K562 (cell line): ENCODE results near the gene TMEM121B. TPM values are rescaled to one million over a fixed set of nuclear protein-coding genes. Genes with fewer than 3 reads are reported as not detected.
A peak's percentile ranks its signal among the peaks of the same experiment; 100 is the strongest.

Experiments used
- ATAC-seq: fragments of 200-7000 bp; cut with Tn5 transposase; 3 replicates; pipeline ENCODE4 v1.9.1; 2020; ENCODE audit warnings: moderate library complexity
- BruUV-seq: library from RNA; stranded (reverse); fragments of 400-500 nt; replicated peaks from 2 replicates; lab custom pipeline; 2021; lab: Mats Ljungman, UMichigan
- CTCF ChIA-PET: fragments of 300-600 bp; formaldehyde crosslinking; extraction: SDS; loops from one replicate; lab custom pipeline; 2021; ENCODE audit warnings: low intra/inter-chr PET ratio; lab: Yijun Ruan, JAX
- POLR2A ChIA-PET: fragments of 300-600, 350-650 bp; sonication (Branson Sonifier 250); formaldehyde crosslinking; extraction: SDS; loops from one replicate; lab custom pipeline; 2021; ENCODE audit warnings: antibody characterized with exemption, inconsistent platforms; lab: Yijun Ruan, JAX
- DNase-seq, 4 experiments: peaks; one replicate each; pipeline versions ENCODE4 v3.0.0 to v3.0.0-alpha.2; 2011 to 2018; ENCODE audit warnings: low spot score in 3 of 4, mixed read lengths in 3 of 4; ENCODE audit errors: extremely low read depth in 1 of 4
- FAIRE-seq: peaks from 2 replicates; lab custom pipeline; 2011; peaks lifted over from hg19 to GRCh38; lab: Jason Lieb, UNC
- H2AFZ ChIP-seq: 2 replicates; pipeline ENCODE4 v1.6.0; 2011; ENCODE audit warnings: low read depth, low read length, control low read depth, inconsistent platforms
- H3K27ac ChIP-seq: fragments of 200-600 bp; 3 replicates; pipeline ENCODE4 v1.8.0; 2011; ENCODE audit warnings: low read depth, mild to moderate bottlenecking, control low read depth, inconsistent platforms, low read length, moderate library complexity, mixed read lengths; ENCODE audit errors: extremely low read depth
- H3K27me3 ChIP-seq, 2 experiments: fragments of 300-600 bp in 1 of 2; 2 replicates in 1 of 2; 3 replicates in 1 of 2; pipeline versions ENCODE4 v1.6.0 to v1.8.0; 2011; ENCODE audit warnings: inconsistent platforms in 2 of 2, low read length in 2 of 2, mild to moderate bottlenecking in 1 of 2, mixed read lengths in 1 of 2, moderate library complexity in 1 of 2; ENCODE audit not compliant: control insufficient read depth in 2 of 2, insufficient read depth in 2 of 2
- H3K36me3 ChIP-seq: fragments of 300-600 bp; 3 replicates; pipeline ENCODE4 v1.8.0; 2011; ENCODE audit warnings: mild to moderate bottlenecking, low read length, inconsistent platforms; ENCODE audit not compliant: control insufficient read depth, insufficient read depth
- H3K4me1 ChIP-seq, 2 experiments: fragments of 200-600 bp in 1 of 2; replicated peaks in 1 of 2; 2 replicates in 1 of 2; 3 replicates in 1 of 2; pipeline versions ENCODE4 v1.5.1 to v1.8.0; 2011; ENCODE audit warnings: inconsistent platforms in 2 of 2, low read length in 2 of 2, mild to moderate bottlenecking in 1 of 2, mixed read lengths in 1 of 2, moderate library complexity in 1 of 2; ENCODE audit not compliant: control insufficient read depth in 2 of 2, insufficient read depth in 2 of 2
- H3K4me2 ChIP-seq: 2 replicates; pipeline ENCODE4 v1.6.1; 2011; ENCODE audit warnings: low read length, control low read depth, inconsistent platforms, mixed read lengths; ENCODE audit not compliant: insufficient read depth
- H3K4me3 ChIP-seq: fragments of 200-600 bp; sonication (generic), shearing (Covaris generic); 2 replicates; pipeline ENCODE4 v1.5.1; 2016; ENCODE audit warnings: control low read depth, inconsistent platforms
- H3K79me2 ChIP-seq: fragments of 200-600 bp; 3 replicates; pipeline ENCODE4 v1.8.0; 2011; ENCODE audit warnings: low read length, inconsistent platforms; ENCODE audit not compliant: control insufficient read depth, insufficient read depth
- H3K9ac ChIP-seq, 2 experiments: 2 replicates each; pipeline versions ENCODE4 v1.6.0 to v1.6.1; 2011; ENCODE audit warnings: low read depth in 2 of 2, low read length in 2 of 2, control low read depth in 1 of 2, inconsistent platforms in 1 of 2, mild to moderate bottlenecking in 1 of 2, mixed read lengths in 1 of 2; ENCODE audit not compliant: insufficient read depth in 1 of 2
- H3K9me1 ChIP-seq: one replicate; pipeline ENCODE4 v1.6.0; 2011; ENCODE audit warnings: inconsistent platforms, mild to moderate bottlenecking, low read length, moderate library complexity; ENCODE audit not compliant: control insufficient read depth, insufficient read depth
- H3K9me3 ChIP-seq: replicated peaks from 2 replicates; pipeline ENCODE4 v1.5.1; 2011; ENCODE audit warnings: low read depth, low read length, inconsistent platforms; ENCODE audit not compliant: control insufficient read depth, insufficient read depth
- H4K20me1 ChIP-seq: replicated peaks from 2 replicates; pipeline ENCODE4 v1.6.1; 2011; ENCODE audit warnings: low read length, inconsistent platforms, mixed read lengths; ENCODE audit not compliant: control insufficient read depth, insufficient read depth
- BRF1 ChIP-seq: IDR thresholded peaks from 3 replicates; pipeline ENCODE4 v1.6.1; 2011; ENCODE audit warnings: borderline replicate concordance, mild to moderate bottlenecking; ENCODE audit not compliant: insufficient read length; ENCODE audit errors: extremely low read depth
- CBFA2T2 ChIP-seq: fragments of 450-650 bp; conservative IDR thresholded peaks from 2 replicates; pipeline ENCODE4 v1.6.1; 2017; ENCODE audit warnings: mild to moderate bottlenecking
- CCAR2 ChIP-seq: fragments of 200-400 bp; formaldehyde crosslinking; IDR thresholded peaks from 2 replicates; pipeline ENCODE4 v1.6.1; 2017; ENCODE audit warnings: mild to moderate bottlenecking, low read depth, low read length
- ESRRA ChIP-seq: fragments of 450-650 bp; IDR thresholded peaks from 2 replicates; pipeline ENCODE4 v1.6.1; 2014; ENCODE audit warnings: low read depth, mild to moderate bottlenecking, moderate library complexity, borderline replicate concordance
- ETV5 ChIP-seq: sonication (generic); formaldehyde crosslinking; IDR thresholded peaks from 2 replicates; pipeline ENCODE4 v1.4.0; 2020; ENCODE audit warnings: low read depth, mild to moderate bottlenecking, missing genetic modification reagents
- HEY1 ChIP-seq: fragments of 250-450 bp; sonication (Bioruptor Pico); IDR thresholded peaks from 2 replicates; pipeline ENCODE4 v1.5.0; 2020; ENCODE audit warnings: mild to moderate bottlenecking, moderate library complexity, borderline replicate concordance
- RBM15 ChIP-seq: fragments of 200-400 bp; formaldehyde crosslinking; IDR thresholded peaks from 2 replicates; pipeline ENCODE4 v1.6.1; 2018; ENCODE audit warnings: mild to moderate bottlenecking, low read length, moderate library complexity; ENCODE audit not compliant: insufficient read depth
- TAF9B ChIP-seq: fragments of 450-650 bp; IDR thresholded peaks from 2 replicates; pipeline ENCODE4 v1.6.1; 2018; ENCODE audit warnings: mild to moderate bottlenecking; ENCODE audit not compliant: partially characterized antibody
- TAL1 ChIP-seq: fragments of 450-650 bp; IDR thresholded peaks from 2 replicates; pipeline ENCODE4 v1.6.1; 2016; ENCODE audit warnings: mild to moderate bottlenecking
- ZC3H11A ChIP-seq: IDR thresholded peaks from 2 replicates; pipeline ENCODE4 v1.6.1; 2012; ENCODE audit warnings: low read depth, low read length, improper control_type of control experiment
- ZNF175 ChIP-seq: fragments of 200-800 bp; sonication (Bioruptor generic); IDR thresholded peaks from 2 replicates; pipeline ENCODE4 v1.6.1; 2016; ENCODE audit warnings: low read depth, mild to moderate bottlenecking, missing genetic modification characterization, missing compliant biosample characterization
- ZNF232 ChIP-seq: sonication (generic); formaldehyde crosslinking; IDR thresholded peaks from 2 replicates; pipeline ENCODE4 v1.8.0; 2022; ENCODE audit warnings: mild to moderate bottlenecking, missing genetic modification reagents
- ZNF263 ChIP-seq: sonication (generic); formaldehyde crosslinking; IDR thresholded peaks from 2 replicates; pipeline ENCODE4 v1.8.0; 2022; ENCODE audit warnings: mild to moderate bottlenecking, missing genetic modification reagents, borderline replicate concordance
- ZNF316 ChIP-seq: fragments of 450-650 bp; IDR thresholded peaks from 2 replicates; pipeline ENCODE4 v1.6.1; 2016
- WGBS: fragments of 100-300 bp; shearing (Covaris generic); methylation state at CpG from one replicate; pipeline ENCODE4 v1.1.6; 2016; ENCODE audit warnings: low coverage, mixed read lengths; ENCODE audit not compliant: insufficient coverage; ENCODE audit errors: missing lambda C conversion rate; 5-methylcytosine and 5-hydroxymethylcytosine counted together
- in situ Hi-C: fragments of 300-500 bp; cut with MboI; formaldehyde crosslinking; loops from 4 replicates; pipeline ENCODE4 v1.15.0; 2018; ENCODE audit warnings: inconsistent platforms, mixed read lengths
- intact Hi-C: fragments of 100-400 bp; cut with micrococcal nuclease; formaldehyde crosslinking; loops from 2 replicates; pipeline ENCODE4 v1.14.2; 2022
- polyA plus RNA-seq, 8 experiments: library from polyadenylated mRNA; depleted of rRNA in 4 of 8; stranded (reverse) in 5 of 8; unstranded in 3 of 8; fragments of >200 nt; fragmentation: Nextera tagmentation in 2 of 8; fragmentation: Illumina TruSeq in 1 of 8; extraction: Ambion mirVana in 2 of 8; extraction: Trizol in 1 of 8; gene quantifications; 2 replicates each; pipeline versions ENCODE4 v1.2.1 to v1.2.3, GENCODE V29; 2011 to 2014; ENCODE audit warnings: inconsistent platforms in 1 of 8, missing spikeins in 1 of 8
- total RNA-seq, 7 experiments: library from RNA; depleted of rRNA in 6 of 7; stranded (reverse); fragments of >200 nt in 6 of 7; fragmentation: Illumina TruSeq in 2 of 7; extraction: Trizol in 2 of 7; gene quantifications; 2 replicates each; pipeline versions ENCODE4 v1.2.1 to v1.2.3, GENCODE V29; 2011 to 2021; ENCODE audit warnings: low replicate concordance in 1 of 7
- TF ChIP-seq, protein P1 (sequence below), 2 experiments: IDR thresholded peaks; 2 replicates each; pipeline ENCODE4 v1.6.1; 2011; ENCODE audit warnings: borderline replicate concordance in 1 of 2, control low read depth in 1 of 2, low read depth in 1 of 2, low read length in 1 of 2, mild to moderate bottlenecking in 1 of 2, mixed read lengths in 1 of 2, moderate library complexity in 1 of 2; ENCODE audit not compliant: insufficient read depth in 1 of 2, insufficient read length in 1 of 2, poor library complexity in 1 of 2, severe bottlenecking in 1 of 2; ENCODE audit errors: extremely low read depth in 1 of 2
- TF ChIP-seq, protein P2 (sequence below): sonication (generic); IDR thresholded peaks from 2 replicates; pipeline ENCODE4 v1.6.1; 2016

The TMEM121B gene
- total and polyA plus RNA-seq, 9 of the 15 experiments (the other 6 are each of a cell fraction or from before 2014, with no cell fraction given): 0.03 to 0.07 (median 0.03) TPM; not detected in 6

DNA sequence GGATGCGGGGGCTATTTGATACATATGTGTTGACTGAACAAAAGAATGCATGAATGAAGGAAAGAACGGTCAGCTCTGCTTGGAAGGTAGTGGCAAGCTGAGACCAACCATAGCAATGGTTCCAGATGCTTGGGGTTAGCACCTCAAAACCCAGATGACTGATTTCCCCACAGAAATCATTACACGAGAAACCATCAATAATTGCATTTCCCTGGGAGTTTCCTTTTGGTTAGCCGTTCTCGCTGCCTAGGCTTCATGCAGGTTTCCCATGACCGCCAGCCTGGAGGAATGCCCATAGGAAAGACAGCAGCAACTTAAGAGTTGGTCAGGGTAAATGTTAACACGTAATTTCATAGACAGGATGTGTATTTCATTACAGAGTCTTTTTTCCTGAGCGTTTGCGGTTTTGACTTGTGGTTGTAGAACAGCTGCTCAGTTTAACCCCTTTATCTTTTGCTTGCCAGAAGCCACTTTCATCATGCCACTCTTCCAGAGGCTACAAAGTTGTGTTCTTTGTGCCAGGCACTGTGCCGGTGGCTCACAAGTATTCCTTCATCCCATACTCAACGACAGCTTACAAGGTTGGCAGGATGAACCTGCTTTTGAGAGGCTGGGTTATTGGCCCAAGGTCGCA lies 33.5 kb downstream of the TMEM121B start:
- no peak overlapping the region for H3K4me3 ChIP-seq
- TF ChIP-seq ETV5 (CRISPR knock-in tag) (0 out of 2 replicates have a peak, but pooled peaks have one; percentile 34), ZNF232 (CRISPR knock-in tag) (no peak), CBFA2T2 (0 out of 2 replicates have a peak, but pooled peaks have one; percentile 26), TAL1 (peak; percentile 36; the same call in 1 of the 2 replicates), RBM15 (no peak), ZNF316 (no peak), ZNF175 (CRISPR knock-in tag) (0 out of 2 replicates have a peak, but pooled peaks have one; percentile 31), ZNF263 (CRISPR knock-in tag) (no peak), ESRRA (peak; percentile 83; the same call in 1 of the 2 replicates), CCAR2 (no peak), BRF1 (no peak), ZC3H11A (no peak), HEY1 (CRISPR knock-in tag) (no peak), TAF9B (no peak)
- TF ChIP-seq, protein P1, sequence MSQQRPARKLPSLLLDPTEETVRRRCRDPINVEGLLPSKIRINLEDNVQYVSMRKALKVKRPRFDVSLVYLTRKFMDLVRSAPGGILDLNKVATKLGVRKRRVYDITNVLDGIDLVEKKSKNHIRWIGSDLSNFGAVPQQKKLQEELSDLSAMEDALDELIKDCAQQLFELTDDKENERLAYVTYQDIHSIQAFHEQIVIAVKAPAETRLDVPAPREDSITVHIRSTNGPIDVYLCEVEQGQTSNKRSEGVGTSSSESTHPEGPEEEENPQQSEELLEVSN (IDR thresholded peaks at IDR 0.05; ENCODE audit: borderline replicate concordance in 1 of 2, extremely low read depth in 1 of 2, insufficient read depth in 1 of 2, insufficient read length in 1 of 2, low read depth in 1 of 2, low read length in 1 of 2, poor library complexity in 1 of 2, severe bottlenecking in 1 of 2): no peak
- TF ChIP-seq, protein P2, sequence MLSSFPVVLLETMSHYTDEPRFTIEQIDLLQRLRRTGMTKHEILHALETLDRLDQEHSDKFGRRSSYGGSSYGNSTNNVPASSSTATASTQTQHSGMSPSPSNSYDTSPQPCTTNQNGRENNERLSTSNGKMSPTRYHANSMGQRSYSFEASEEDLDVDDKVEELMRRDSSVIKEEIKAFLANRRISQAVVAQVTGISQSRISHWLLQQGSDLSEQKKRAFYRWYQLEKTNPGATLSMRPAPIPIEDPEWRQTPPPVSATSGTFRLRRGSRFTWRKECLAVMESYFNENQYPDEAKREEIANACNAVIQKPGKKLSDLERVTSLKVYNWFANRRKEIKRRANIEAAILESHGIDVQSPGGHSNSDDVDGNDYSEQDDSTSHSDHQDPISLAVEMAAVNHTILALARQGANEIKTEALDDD: no peak

More for the DNA sequence above, 33.5 kb downstream of the TMEM121B start:
- POLR2A ChIA-PET: interaction anchor here (2.3 kb wide), 1 partner anchor 10 kb away, joined by 8 read pairs; no protein-coding TSS in a partner anchor
- no peaks in the 10 kb centered on the region for H3K9me1 ChIP-seq
- peaks cover 0 to 25% of the 10 kb centered on the region in 2 experiments; a peak in 4 of 5 replicates for H3K4me1 ChIP-seq
- H3K9ac ChIP-seq: peak overlapping the region in 1 of 2 experiments; percentile 59; a peak in 1 of 4 replicates
- CTCF ChIA-PET: no interaction called here
- 49% methylated on average over 12 of the region's 12 CpGs for WGBS
- no peaks in the 10 kb centered on the region for H3K36me3 ChIP-seq
- no peaks in the 10 kb centered on the region for H3K9me3 ChIP-seq
- no peaks in the 10 kb centered on the region for H3K27me3 ChIP-seq
- peaks cover 12% of the 10 kb centered on the region for H4K20me1 ChIP-seq
- in situ Hi-C loops (no loop called here), intact Hi-C loops (no loop called here)
- no peak overlapping the region for H3K4me2 ChIP-seq
- H3K27ac ChIP-seq: no peak overlapping the region
- H3K79me2 ChIP-seq: peaks cover 9% of the 10 kb centered on the region; the same call in 2 of the 3 replicates
- ATAC-seq (no peak), FAIRE-seq (no peak), DNase-seq (peak in 1 of 4 experiments; percentile 27)
- no TSS peak for BruUV-seq
- no peak overlapping the region for H2AFZ ChIP-seq
